Measurements from ENCODE around the gene ALDH4A1. TPM values are rescaled to one million over a fixed set of nuclear protein-coding genes. Genes with fewer than 3 reads are reported as not detected.

The ALDH4A1 gene
- total RNA-seq, 1 experiment from 2014 or later = 26.1 TPM

DNA sequence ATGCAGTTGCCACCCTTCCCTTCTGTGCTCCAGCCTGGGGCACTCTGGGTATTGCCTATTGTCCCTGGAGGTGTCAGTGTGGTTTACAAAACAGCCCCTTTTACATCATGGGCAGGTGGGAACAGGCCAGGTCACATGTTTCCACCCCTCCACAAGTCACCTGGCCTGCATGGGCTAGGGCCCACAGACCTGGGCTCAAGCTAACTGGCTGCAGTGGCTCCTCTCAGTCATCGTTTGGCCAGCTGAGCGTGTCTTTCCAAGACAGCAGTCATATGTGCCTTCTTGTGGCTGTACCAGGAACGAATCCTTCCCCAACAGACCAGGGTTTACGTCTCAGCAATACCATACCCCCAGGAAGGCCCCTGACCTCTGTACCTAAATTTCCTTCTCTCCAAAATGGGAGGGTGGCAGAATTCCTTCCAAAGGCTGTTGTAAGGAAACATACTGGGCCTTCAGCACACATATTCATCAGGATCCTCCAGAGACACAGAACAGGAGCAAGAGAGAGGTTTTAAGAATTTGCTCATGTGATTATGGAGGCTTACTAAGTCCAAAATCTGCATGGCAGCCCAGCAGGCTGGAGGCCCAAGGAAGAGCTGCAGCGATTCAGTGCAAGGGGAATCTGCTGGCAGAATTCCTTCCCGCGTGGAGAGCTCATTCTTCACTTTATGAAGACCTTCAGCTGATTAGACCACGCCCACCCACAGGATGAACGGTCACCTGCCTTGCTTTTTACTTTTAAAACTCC is 32.3 kb downstream of the ALDH4A1 start:
- Histone ChIP-seq H3K27ac (ENCODE audit: insufficient read length, low read depth, low read length) (no peak overlapping the region), H3K23ac (ENCODE audit: insufficient read length, low read depth, low read length) (no peak overlapping the region), H4K5ac (ENCODE audit: insufficient read length, low read depth, low read length) (no peak overlapping the region), H3K18ac (ENCODE audit: insufficient read length, low read depth, low read length) (no peak overlapping the region), H3K27me3 (ENCODE audit: insufficient read depth, low read length) (no peaks in the 10 kb centered on the region), H2BK5ac (ENCODE audit: insufficient read length, low read length) (no peak overlapping the region), H3K4ac (ENCODE audit: low read depth, low read length) (no peak overlapping the region), H3K23me2 (ENCODE audit: insufficient read length, low read depth, low read length, poor library complexity, severe bottlenecking) (no peaks in the 10 kb centered on the region), H3K79me1 (ENCODE audit: insufficient read depth, low read depth, low read length, poor library complexity, severe bottlenecking) (no peaks in the 10 kb centered on the region), H3K4me1 (ENCODE audit: insufficient read depth, low read length) (no peaks in the 10 kb centered on the region), H4K8ac (replicated peaks; ENCODE audit: insufficient read length, low read depth, low read length) (no peak overlapping the region), H3K56ac (ENCODE audit: insufficient read length, low read depth, low read length) (no peak overlapping the region), H2BK120ac (ENCODE audit: low read depth, low read length, poor library complexity, severe bottlenecking) (no peak overlapping the region), H2BK12ac (ENCODE audit: insufficient read length, low read depth, low read length) (no peak overlapping the region), H3K14ac (ENCODE audit: insufficient read depth, low read length) (no peak overlapping the region), H4K91ac (ENCODE audit: insufficient read length, low read depth, low read length) (no peak overlapping the region), H4K20me1 (ENCODE audit: control insufficient read depth, insufficient read depth, insufficient read length) (no peaks in the 10 kb centered on the region), H2BK15ac (ENCODE audit: low read depth, low read length) (no peak overlapping the region), H2BK20ac (ENCODE audit: low read depth, low read length, poor library complexity, severe bottlenecking) (no peak overlapping the region), H3T11ph (ENCODE audit: low read length) (no peak overlapping the region), H3K4me2 (ENCODE audit: insufficient read depth, insufficient read length, low read length) (no peak overlapping the region), H2AK5ac (ENCODE audit: insufficient read length, low read length) (no peak overlapping the region), H3K79me2 (ENCODE audit: insufficient read depth, low read length) (no peaks in the 10 kb centered on the region), H3K9me3 (ENCODE audit: control insufficient read depth, low read depth, low read length) (no peaks in the 10 kb centered on the region), H3K9ac (ENCODE audit: extremely low read depth, insufficient read length, low read length) (no peak overlapping the region), H2AFZ (ENCODE audit: low read length) (no peak overlapping the region)
- DNase-seq = no peak
- peaks cover 13% of the 10 kb centered on the region for H3K27me3 Mint-ChIP-seq (ENCODE audit: low read depth)
- TF ChIP-seq, protein P1, sequence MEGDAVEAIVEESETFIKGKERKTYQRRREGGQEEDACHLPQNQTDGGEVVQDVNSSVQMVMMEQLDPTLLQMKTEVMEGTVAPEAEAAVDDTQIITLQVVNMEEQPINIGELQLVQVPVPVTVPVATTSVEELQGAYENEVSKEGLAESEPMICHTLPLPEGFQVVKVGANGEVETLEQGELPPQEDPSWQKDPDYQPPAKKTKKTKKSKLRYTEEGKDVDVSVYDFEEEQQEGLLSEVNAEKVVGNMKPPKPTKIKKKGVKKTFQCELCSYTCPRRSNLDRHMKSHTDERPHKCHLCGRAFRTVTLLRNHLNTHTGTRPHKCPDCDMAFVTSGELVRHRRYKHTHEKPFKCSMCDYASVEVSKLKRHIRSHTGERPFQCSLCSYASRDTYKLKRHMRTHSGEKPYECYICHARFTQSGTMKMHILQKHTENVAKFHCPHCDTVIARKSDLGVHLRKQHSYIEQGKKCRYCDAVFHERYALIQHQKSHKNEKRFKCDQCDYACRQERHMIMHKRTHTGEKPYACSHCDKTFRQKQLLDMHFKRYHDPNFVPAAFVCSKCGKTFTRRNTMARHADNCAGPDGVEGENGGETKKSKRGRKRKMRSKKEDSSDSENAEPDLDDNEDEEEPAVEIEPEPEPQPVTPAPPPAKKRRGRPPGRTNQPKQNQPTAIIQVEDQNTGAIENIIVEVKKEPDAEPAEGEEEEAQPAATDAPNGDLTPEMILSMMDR (conservative IDR thresholded peaks at IDR 0.05) = no peak
- WGBS (ENCODE audit: extremely low coverage, insufficient read length, low lambda C conversion rate) = no CpG with 5 or more reads among the region's 9 CpGs
- peaks cover 4 to 8% of the 10 kb centered on the region in 2 experiments for H3K4me1 Mint-ChIP-seq
- H3K27ac Mint-ChIP-seq = peak overlapping the region in 1 of 3 experiments; percentile 36; a peak in 2 of 7 replicates
- no peak overlapping the region for H3K4me3 Mint-ChIP-seq
- H3K36me3 Mint-ChIP-seq (ENCODE audit: insufficient read depth in 1 of 3, low read depth in 3 of 3) = peaks cover 0 to 5% (median 0%) of the 10 kb centered on the region in 3 experiments; a peak in 3 of 7 replicates
- no peaks in the 10 kb centered on the region for H3K9me3 Mint-ChIP-seq
